ENCODE results near the gene DYNLRB1. TPM values are rescaled to one million over a fixed set of nuclear protein-coding genes. Genes with fewer than 3 reads are reported as not detected.

DYNLRB1 gene
- total and polyA plus RNA-seq, 4 donors, result 15.8 to 66.9 (median 44.8) TPM

DNA sequence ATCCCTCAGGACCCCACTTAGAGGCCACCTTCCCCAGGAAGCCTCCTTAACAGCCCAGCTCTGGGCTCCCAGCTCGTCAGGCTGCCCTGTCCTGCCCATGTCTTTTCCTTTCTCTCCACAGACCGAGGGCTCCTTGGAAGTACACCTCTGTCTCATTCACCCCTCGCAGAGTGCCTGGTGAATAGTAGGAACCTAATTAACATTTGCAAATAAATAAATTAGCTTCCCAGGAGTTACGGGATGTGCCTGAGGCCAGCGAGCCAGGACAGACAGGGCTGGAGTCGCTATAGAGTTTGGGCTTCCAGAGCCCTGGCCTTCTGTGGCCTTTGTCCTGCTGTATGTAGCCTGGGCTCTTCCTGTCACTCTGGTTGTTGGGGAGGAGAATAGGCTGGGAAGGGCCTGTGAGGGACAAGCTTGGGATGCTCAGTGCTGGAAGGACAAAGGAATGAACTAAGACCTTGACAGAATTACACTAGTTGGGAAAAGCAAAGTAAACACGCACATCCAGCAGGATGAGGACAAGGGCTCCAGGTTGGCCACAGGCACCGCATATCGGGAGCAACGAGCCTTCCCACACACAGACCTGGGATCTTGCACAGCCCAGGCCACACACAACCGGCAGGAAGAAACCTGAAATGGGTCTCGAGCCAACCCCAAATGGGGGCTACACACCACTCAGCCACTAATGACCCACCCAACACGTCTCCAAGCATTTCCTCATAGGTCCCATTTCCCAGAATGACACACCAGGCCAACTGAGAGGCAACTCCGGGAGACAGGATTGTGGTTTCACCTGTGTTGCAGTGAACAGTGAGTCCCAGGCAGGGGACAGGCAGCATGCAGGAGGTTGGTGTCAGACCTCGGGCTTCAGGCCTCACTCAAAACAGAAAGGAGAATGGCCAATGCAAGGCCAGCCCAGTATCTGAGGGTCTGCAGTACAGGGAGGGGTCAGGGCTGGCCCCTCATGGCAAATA lies 52.0 kb downstream of the DYNLRB1 start:
- Histone ChIP-seq H3K9me3 (ENCODE audit: control insufficient read depth in 4 of 4, low read length in 3 of 4) (no peaks in the 10 kb centered on the region), H3K9ac (ENCODE audit: low read depth in 1 of 2, low read length in 2 of 2) (no peak overlapping the region), H3K27me3 (ENCODE audit: control insufficient read depth in 4 of 4, insufficient read depth in 4 of 4, low read length in 3 of 4) (no peaks in the 10 kb centered on the region), H3K4me3 (ENCODE audit: low read depth in 1 of 3, low read length in 3 of 3) (no peak overlapping the region), H3K27ac (ENCODE audit: low read depth in 1 of 2, low read length in 2 of 2) (no peak overlapping the region), H3K36me3 (ENCODE audit: control insufficient read depth in 4 of 4, insufficient read depth in 3 of 4, low read depth in 1 of 4, low read length in 3 of 4) (peaks cover 0 to 2% (median under 1%) of the 10 kb centered on the region in 4 donors), H3K4me1 (ENCODE audit: control insufficient read depth in 4 of 4, insufficient read depth in 4 of 4, low read length in 3 of 4) (peaks cover 0 to 5% (median 2%) of the 10 kb centered on the region in 4 donors)
- TF ChIP-seq NR2F2 (IDR thresholded peaks at IDR 0.05), result no peak
- TF ChIP-seq RAD21 (IDR thresholded peaks at IDR 0.05), result no peak
- no peak for TF ChIP-seq ATF3 (IDR thresholded peaks at IDR 0.05)
- no peak for TF ChIP-seq JUND (IDR thresholded peaks at IDR 0.05)
- no peak for TF ChIP-seq YY1 (IDR thresholded peaks at IDR 0.05)
- TF ChIP-seq HNF4A (conservative IDR thresholded peaks at IDR 0.05), result no peak
- TF ChIP-seq FOXA1 (IDR thresholded peaks at IDR 0.05), result no peak
- no peak for TF ChIP-seq GABPA (IDR thresholded peaks at IDR 0.05 in 1 of 2, conservative IDR thresholded peaks at IDR 0.05 in 1 of 2)
- TF ChIP-seq, protein P1, sequence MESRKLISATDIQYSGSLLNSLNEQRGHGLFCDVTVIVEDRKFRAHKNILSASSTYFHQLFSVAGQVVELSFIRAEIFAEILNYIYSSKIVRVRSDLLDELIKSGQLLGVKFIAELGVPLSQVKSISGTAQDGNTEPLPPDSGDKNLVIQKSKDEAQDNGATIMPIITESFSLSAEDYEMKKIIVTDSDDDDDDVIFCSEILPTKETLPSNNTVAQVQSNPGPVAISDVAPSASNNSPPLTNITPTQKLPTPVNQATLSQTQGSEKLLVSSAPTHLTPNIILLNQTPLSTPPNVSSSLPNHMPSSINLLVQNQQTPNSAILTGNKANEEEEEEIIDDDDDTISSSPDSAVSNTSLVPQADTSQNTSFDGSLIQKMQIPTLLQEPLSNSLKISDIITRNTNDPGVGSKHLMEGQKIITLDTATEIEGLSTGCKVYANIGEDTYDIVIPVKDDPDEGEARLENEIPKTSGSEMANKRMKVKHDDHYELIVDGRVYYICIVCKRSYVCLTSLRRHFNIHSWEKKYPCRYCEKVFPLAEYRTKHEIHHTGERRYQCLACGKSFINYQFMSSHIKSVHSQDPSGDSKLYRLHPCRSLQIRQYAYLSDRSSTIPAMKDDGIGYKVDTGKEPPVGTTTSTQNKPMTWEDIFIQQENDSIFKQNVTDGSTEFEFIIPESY (IDR thresholded peaks at IDR 0.05), result no peak
- TF ChIP-seq REST (IDR thresholded peaks at IDR 0.05), result no peak
- TF ChIP-seq SP1 (IDR thresholded peaks at IDR 0.05), result no peak
- WGBS, result 92% methylated on average over 15 of the region's 15 CpGs
- DNase-seq (ENCODE audit: low spot score), result no peak

- TF ChIP-seq ATF3 (IDR thresholded peaks at IDR 0.05) (no peak), JUND (IDR thresholded peaks at IDR 0.05) (no peak), TAF1 (conservative IDR thresholded peaks at IDR 0.05) (no peak), HNF4G (IDR thresholded peaks at IDR 0.05) (no peak), FOXA2 (IDR thresholded peaks at IDR 0.05) (no peak)
- TF ChIP-seq, protein P2, sequence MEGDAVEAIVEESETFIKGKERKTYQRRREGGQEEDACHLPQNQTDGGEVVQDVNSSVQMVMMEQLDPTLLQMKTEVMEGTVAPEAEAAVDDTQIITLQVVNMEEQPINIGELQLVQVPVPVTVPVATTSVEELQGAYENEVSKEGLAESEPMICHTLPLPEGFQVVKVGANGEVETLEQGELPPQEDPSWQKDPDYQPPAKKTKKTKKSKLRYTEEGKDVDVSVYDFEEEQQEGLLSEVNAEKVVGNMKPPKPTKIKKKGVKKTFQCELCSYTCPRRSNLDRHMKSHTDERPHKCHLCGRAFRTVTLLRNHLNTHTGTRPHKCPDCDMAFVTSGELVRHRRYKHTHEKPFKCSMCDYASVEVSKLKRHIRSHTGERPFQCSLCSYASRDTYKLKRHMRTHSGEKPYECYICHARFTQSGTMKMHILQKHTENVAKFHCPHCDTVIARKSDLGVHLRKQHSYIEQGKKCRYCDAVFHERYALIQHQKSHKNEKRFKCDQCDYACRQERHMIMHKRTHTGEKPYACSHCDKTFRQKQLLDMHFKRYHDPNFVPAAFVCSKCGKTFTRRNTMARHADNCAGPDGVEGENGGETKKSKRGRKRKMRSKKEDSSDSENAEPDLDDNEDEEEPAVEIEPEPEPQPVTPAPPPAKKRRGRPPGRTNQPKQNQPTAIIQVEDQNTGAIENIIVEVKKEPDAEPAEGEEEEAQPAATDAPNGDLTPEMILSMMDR (IDR thresholded peaks at IDR 0.05; ENCODE audit: low read depth, low read length, missing input control), result no peak
- TF ChIP-seq, protein P1 (IDR thresholded peaks at IDR 0.05), result no peak
- Histone ChIP-seq H3K36me3 (ENCODE audit: control insufficient read depth in 4 of 4, insufficient read depth in 3 of 4, low read depth in 1 of 4, low read length in 3 of 4) (peaks cover 0 to 13% (median 1%) of the 10 kb centered on the region in 4 donors), H3K4me1 (ENCODE audit: control insufficient read depth in 4 of 4, insufficient read depth in 4 of 4, low read length in 3 of 4) (peaks cover 0 to 4% (median 2%) of the 10 kb centered on the region in 4 donors), H3K4me3 (ENCODE audit: low read depth in 1 of 3, low read length in 3 of 3) (no peak overlapping the region), H3K9me3 (ENCODE audit: control insufficient read depth in 4 of 4, low read length in 3 of 4) (no peaks in the 10 kb centered on the region), H3K9ac (ENCODE audit: low read depth in 1 of 2, low read length in 2 of 2) (no peak overlapping the region), H3K27ac (ENCODE audit: low read depth in 1 of 2, low read length in 2 of 2) (no peak overlapping the region), H3K27me3 (ENCODE audit: control insufficient read depth in 4 of 4, insufficient read depth in 4 of 4, low read length in 3 of 4) (no peaks in the 10 kb centered on the region)
- no peak for DNase-seq (ENCODE audit: low spot score)
- 95% methylated on average over 2 of the region's 2 CpGs for WGBS
Measured at GRCh38 chr20:34569598-34569997, 53.4 kb downstream of the DYNLRB1 start.
